Endometrium (tissue), 2 donors: Measurements from ENCODE around the gene WNT6.

Source experiments
- FAIRE-seq: peaks from 2 replicates; lab custom pipeline; 2012; peaks lifted over from hg19 to GRCh38; lab: Jason Lieb, UNC
- donor health status: control.
- donor health status: control.

Gene WNT6

DNA sequence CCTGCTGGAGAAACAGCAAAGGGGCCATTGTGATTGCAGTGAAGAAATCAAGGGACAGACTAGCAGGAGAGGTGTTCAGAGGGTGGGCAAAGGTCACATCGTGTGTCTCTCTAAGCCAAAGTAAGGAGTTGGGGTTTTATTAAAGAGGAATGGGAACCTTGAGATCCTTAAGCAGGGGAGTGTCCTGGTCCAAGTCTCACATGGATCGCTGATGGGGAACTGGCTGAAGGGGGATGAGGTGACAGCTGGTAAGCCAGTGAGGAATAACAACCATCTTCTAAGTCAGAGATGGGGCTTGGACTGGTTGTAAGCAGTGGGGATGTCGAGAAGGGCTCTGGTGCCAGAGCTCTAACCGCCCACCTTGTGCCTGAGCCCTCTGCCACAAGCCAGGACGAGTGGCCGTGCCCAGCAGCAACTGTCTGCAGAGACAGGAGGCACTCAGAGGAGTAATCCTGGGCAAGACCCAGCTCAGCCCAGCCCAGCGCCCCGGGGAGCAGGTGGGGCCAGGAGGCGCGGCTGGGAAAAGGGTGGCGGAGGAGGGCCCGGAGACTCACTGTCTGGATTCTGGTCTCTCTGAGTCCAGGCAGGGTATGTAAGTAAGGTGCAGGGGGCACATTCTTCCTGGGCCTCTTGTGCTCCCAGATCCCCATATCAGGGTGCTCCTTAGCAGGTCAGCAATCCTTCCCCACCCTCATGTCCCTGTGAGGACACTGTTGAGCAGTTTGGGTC is 34.7 kb downstream of the WNT6 start:
- FAIRE-seq = no peak

DNA sequence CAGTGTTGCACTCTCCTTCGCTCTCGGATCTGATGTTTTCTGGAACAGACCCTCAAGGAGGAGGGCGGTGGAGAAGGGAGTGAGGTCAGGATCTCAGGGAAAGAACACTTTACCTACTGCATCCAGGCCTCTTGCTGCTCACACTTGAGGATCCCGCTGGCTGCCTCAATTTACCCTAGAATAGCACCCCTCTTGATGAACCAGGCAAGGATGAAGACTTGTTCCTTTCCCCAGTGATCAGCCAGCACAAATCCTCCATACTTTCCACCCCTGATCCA is 35.2 kb downstream of the WNT6 start:
- FAIRE-seq = no peak

DNA sequence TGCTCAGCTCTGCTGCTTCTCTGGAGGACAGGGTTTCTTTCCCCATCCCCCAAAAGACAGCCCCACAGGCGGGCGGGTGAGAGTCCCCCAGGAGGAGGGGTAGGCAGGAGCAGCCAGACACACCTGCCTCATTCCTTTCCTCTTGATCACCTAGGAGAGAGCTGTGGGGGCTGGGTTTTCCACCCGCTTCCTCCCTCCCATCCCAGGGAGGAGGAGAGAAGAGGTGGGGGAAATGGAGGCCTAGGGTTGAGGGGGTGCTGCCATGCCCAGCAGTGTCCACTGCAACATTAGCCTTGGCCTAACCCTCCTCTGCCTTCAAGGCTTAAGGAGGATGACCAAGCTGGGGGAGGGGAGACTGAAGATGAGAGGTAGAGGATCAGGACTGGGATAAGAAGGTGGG is 35.7 kb downstream of the WNT6 start:
- FAIRE-seq = no peak

DNA sequence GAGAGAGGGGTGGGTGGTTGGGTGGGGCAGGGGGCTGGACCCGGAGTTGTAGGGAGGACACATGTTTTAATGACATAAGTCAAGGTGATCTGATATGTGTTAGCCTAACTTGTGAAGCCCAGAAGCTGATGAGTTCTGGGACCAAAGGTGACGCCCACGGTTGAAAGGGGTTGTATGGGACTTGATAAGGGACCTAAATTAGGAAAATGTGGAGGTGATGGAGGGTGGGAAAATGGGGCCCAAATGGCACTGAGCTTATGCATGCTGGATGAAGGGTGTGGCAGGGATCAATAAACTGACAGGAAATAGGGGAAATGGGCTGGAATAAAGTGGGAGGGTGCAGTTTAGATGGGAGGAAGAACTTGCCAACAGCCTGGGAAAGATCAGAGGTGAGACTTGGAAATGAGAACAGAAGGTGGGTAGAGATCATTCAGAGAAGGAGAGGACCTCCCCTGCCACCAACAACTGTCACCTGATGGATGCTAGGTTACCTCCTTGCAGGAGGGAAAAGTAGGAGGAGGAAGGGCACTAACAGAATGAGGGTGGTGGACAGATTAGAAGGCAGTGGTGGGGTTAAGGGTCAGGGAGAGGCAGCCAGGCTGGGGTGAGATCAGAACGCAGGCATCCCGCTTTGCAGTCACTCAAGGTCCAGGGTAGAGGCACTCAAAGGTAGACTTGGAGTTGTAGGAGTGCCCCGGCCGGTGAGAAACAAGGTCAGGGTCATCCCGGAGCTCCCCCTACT is 36.3 kb downstream of the WNT6 start:
- no peak for FAIRE-seq

DNA sequence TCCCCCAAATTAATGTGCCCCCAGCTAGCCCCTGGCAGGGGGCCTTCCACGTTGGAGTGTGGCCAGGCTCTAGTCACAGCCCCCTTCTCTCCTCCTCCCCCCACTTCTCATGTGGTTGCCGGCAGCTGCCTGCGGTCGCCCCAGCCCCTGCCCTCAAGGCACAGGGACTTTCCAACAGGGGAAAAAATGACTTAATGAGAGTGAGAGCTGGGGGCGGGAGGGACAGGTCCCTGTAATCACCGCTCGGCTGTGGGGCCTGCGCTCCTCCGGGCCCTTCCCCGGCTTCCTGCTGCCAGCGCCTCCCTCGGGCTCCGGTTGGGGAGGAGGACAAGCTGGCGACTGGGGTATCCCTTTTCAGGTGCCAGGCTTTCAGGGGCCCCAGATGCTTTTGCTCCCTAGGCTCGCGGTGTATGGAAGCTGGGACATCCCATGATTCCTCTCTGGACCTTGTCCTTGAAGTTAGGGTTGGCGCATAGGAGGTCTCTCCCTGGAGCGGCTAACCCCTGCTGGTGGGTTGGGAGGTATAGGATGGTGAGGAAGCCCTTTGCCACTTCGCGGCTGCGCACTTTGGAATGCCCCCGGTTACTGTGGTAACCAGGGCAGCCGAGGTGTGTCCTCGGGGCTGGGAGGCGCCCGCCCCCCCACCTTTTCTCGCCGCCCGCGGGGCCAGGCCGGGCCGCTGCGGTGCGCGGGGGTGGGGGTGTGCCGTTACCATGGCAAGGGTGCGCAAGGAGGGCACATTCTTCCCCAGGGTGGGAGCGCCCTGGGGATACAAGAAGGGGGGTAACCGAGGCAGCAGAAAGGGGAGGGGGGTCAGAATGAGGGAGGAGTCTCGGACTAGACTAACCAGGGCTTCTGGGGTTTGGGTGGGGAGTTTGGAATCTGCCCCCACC is 37.1 kb downstream of the WNT6 start:
- FAIRE-seq = no peak

DNA sequence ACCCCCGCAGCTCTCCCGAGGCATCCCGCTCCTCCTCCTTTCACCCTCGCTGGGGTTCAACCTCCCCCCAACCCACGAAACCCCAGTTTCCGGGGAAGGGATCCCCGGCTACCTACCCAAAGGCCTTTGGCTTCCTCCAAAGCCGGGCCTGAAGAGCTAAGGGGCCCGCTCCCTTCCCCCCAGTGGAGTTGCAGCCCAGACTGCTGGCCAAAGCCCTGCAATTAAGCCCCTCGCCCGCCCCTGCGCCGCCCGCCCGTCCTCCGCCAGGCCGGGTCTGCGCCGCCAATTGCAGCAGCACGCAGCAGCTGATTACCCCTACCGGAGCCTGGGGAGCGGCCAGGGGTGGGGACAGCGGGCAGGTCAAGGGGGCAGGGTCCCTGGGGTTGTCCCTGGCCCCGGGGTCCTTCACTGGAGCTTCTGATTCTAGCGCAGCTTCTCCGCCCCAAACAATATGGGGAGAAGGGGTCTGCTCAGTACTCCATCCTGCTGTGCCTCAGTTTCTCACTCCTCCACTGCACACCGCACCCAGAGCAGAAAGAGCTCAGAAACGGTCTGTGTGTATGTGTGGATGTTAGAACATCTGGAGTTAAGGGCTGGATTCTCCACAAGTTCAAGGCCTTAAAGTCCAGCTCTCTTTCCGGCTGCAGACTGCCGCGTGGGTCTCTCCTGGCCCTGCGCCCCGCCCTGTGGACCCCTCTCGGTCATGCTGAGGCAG is 37.9 kb downstream of the WNT6 start:
- FAIRE-seq = no peak

DNA sequence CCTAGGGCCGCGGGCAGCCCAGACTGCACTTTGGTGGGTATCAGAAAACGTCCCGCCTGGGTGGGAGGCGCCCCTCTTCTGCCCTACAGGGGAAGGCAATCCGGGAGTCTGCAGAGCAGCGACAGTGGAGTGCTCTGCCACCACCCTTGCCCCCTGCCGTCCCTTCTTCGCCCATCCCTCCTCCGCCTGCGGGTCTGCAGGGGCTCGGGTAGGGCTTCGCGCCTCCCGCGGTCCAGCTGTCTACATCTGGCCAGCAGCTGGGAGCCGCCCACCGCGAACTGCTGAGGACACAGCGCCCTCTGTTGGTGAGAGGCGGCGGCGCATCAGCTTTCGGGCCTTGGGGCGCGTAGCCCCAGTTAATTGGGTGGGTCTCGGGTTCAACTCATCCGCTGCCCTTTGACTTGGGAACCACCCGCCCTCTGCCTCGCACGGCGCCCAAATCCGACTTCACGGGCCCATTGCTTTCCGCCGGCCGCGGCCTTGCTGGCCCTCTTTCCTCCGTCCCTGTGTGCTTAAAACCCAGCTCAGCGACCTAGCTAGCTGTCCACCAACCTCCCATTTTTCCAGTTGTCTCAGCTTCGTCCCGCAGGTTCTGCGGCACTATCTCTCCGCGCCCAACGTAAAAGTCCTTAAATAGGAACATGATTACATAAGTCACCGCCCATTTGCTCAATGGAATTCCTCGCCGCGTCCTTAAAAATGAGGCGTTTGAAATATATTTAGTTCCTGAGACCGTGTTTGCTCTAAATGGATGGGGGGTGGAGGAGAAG is 38.7 kb downstream of the WNT6 start:
- FAIRE-seq = no peak

DNA sequence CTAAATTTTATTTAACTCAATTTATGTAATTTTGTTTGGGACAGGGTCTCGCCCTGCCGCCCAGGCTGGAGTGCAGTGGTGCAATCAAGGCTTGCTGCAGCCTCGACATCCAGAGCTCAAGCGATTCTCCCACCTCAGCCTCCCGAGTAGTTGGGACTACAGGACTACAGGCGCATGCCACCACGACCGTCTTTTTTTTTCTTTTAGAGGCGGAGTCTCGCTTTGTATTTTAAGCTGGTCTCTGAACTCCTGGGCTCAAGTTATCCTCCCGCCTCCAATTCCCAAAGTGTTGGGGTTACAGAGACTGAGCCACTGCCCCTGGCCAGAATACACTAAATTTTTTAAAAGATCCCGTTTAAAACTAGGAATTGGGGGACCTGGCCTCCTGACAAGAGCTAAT is 39.5 kb downstream of the WNT6 start:
- FAIRE-seq = no peak

DNA sequence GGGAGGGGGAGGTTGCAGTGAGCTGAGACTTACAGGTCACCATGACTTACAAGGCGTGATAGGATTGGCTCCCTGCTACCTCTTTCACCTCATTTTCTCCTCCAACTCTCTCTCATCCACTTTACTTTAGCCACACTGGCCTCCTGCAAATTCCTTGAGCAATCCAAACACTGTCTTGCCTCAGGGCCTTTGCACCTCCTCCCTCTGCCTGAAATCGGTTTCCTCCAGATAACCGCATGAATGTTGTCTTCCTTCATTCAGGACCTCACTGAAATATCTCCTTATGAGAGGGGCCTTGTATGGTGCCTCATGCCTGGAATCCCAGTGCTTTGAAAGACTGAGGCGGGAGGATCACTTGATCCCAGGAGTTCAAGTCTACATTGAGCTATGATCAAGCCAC is 42.8 kb downstream of the WNT6 start:
- FAIRE-seq = no peak

DNA sequence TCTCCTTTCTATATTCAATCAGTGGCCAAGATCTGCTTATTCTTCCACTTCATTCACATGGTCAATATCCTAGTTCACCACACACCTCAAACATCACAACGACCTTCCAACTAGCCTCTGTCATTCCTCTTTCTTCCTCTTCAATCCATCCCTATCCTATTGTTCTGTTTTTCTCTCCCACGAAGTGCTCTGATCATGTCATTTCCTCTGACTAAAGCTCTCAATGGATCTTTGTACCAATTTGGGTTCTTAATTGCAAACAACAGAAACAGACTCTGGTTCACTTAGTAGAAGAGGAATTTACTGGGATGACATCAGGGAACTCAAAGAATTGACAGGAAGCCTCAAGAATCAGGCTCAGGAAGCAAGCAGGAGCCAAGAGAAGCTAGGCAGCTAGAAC is 44.6 kb downstream of the WNT6 start:
- no peak for FAIRE-seq

DNA sequence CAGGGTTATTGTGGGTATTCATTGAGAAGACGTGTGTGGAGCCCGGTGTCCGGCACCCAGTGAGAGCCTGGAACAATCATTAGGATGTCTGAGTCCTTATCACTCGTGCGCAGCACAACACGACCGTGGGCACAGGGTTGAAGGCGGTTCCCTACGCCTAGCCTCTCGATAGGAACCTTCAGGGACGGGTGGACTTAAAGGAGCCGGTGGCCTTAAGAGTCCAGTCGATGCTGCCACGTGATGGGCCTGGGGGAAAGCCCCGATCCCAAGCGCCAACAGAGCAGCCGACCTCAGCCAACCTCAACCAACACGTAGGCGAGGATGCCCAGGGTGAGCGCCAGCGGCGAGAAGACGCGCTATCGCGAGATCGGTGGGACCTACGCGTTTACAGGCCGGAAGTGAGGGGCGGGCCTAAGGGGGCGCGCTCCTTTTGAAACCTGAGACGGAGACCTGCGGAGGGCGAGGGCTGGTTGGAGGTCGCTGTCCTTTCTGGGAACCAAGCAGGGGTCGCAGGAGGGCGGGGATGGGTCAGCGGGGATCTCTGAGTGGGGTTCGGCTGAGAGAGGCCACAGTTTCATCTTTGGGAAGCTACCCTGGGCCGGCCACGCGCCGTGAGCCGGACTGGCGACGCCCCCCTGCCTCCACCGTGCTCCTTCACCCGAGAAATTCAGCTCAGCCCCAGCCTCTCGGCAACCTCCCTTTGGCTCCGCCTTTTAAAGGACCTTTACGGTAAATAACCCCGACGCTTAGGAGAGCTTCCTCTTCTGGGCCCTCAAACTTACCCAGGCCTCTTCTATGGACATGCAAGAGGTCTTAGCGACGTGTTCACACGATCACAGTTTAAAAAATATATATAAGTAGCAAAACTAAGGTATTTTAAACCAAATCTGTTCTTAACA is 49.4 kb downstream of the WNT6 start:
- FAIRE-seq = no peak

DNA sequence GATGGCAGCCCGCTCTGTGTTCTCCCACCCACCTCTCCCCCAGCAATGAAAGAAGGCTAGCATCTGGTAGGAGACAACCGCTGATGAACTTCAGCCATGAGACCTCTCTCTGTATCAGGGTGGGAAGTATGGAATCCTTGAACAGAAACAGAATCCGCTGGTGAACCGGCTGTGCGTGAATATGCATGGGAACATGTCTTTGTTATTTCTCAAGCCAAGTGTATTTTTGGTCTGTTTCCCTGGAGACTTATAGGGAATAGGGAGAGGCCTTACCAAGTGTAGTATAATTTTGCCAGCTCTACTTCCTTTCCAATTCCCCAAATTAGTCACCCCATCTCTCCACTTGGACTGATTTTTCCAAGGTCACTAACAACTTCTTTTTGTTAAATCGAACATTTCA is 51.1 kb downstream of the WNT6 start:
- no peak for FAIRE-seq

DNA sequence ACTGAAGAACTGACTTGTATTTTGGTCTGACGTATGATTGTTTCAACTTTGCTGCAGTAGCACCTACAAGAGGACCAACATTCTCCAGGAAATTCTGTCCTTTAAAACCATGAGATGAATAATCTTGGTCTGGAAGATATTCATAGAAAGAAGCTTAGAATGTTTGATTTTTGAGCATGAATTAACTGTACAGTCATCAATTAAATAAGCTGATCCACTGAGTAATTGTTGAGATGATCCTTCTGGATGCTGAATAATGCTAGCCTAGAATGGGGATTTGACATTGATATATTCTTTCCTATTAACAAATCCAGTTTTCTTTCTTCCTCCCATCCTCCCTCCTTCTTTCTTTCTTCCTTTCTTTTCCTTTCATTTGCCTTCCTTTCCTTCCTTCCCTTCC is 60.9 kb downstream of the WNT6 start:
- no peak for FAIRE-seq
